ENCODE results near the gene INSRR.

INSRR gene

GRCh38 chr1:156795374-156795733, 63.6 kb downstream of the INSRR start:
- DNase-seq (ENCODE audit: low spot score) = no peak
- in situ Hi-C loops (cut with MboI; ENCODE audit: low sequenced_read_pairs, unreplicated experiment) = no loop called here
- no peak for TF ChIP-seq CTCF (IDR thresholded peaks at IDR 0.05; ENCODE audit: borderline replicate concordance, control extremely low read depth, extremely low read depth, insufficient read depth, missing control alignments)

- TF ChIP-seq CTCF (IDR thresholded peaks at IDR 0.05; ENCODE audit: borderline replicate concordance, control extremely low read depth, extremely low read depth, insufficient read depth, missing control alignments) = no peak
- no peak for DNase-seq (ENCODE audit: low spot score)
- in situ Hi-C loops (cut with MboI; ENCODE audit: low sequenced_read_pairs, unreplicated experiment) = no loop called here
These were observed 64.2 kb downstream of the INSRR start for GRCh38 chr1:156794506-156795373.

Data from GM13976 (cell line).